GM23338 (cell line): ENCODE data around the gene PM20D1. TPM values are rescaled to one million over a fixed set of nuclear protein-coding genes. Genes with fewer than 3 reads are reported as not detected.

Experiments used
- ATAC-seq: fragments of 200-7000 bp; cut with Tn5 transposase; 3 replicates; pipeline ENCODE4 v1.9.1; 2020
- DNase-seq: peaks from one replicate; pipeline ENCODE4 v3.0.0-alpha.2; 2015; ENCODE audit warnings: low spot score
- H2AFZ ChIP-seq: fragments of 200-600 bp; sonication (generic); 2 replicates; pipeline ENCODE4 v1.8.0; 2016; ENCODE audit warnings: antibody characterized with exemption, mild to moderate bottlenecking, moderate library complexity
- H3F3A ChIP-seq: fragments of 200-600 bp; sonication (generic); replicated peaks from 2 replicates; pipeline ENCODE4 v1.8.0; 2017; ENCODE audit warnings: antibody characterized with exemption, mixed run types, low read depth
- H3K27ac ChIP-seq: fragments of 200-600 bp; sonication (generic); 2 replicates; pipeline ENCODE4 v1.6.1; 2016; ENCODE audit warnings: low read depth
- H3K27me3 ChIP-seq: fragments of 200-600 bp; sonication (generic); 2 replicates; pipeline ENCODE4 v1.8.0; 2016; ENCODE audit warnings: mild to moderate bottlenecking, mixed run types, moderate library complexity; ENCODE audit not compliant: insufficient read depth
- H3K36me3 ChIP-seq: fragments of 200-600 bp; sonication (generic); 2 replicates; pipeline ENCODE4 v1.8.0; 2016; ENCODE audit warnings: mild to moderate bottlenecking; ENCODE audit not compliant: insufficient read depth
- H3K4me1 ChIP-seq: fragments of 200-600 bp; sonication (generic); 2 replicates; pipeline ENCODE4 v1.8.0; 2016; ENCODE audit warnings: mild to moderate bottlenecking, moderate library complexity; ENCODE audit not compliant: insufficient read depth
- H3K4me2 ChIP-seq: fragments of 200-600 bp; sonication (generic); 2 replicates; pipeline ENCODE4 v1.7.1; 2017; ENCODE audit warnings: mixed run types
- H3K4me3 ChIP-seq: fragments of 200-600 bp; sonication (generic); 2 replicates; pipeline ENCODE4 v1.6.1; 2016; ENCODE audit warnings: mixed run types
- H3K79me2 ChIP-seq: fragments of 200-600 bp; sonication (generic); replicated peaks from 2 replicates; pipeline ENCODE4 v1.8.0; 2017; ENCODE audit warnings: mild to moderate bottlenecking; ENCODE audit not compliant: insufficient read depth
- H3K9me2 ChIP-seq: fragments of 200-600 bp; sonication (generic); 2 replicates; pipeline ENCODE4 v1.8.0; 2017; ENCODE audit not compliant: insufficient read depth
- H4K20me1 ChIP-seq: fragments of 200-600 bp; sonication (generic); replicated peaks from 2 replicates; pipeline ENCODE4 v1.8.0; 2017; ENCODE audit warnings: mild to moderate bottlenecking; ENCODE audit not compliant: insufficient read depth
- H3K27ac Mint-ChIP-seq: 2 replicates; pipeline ENCODE4 v1.8.0; 2020; ENCODE audit warnings: inconsistent platforms, mild to moderate bottlenecking, moderate library complexity, mixed read lengths
- H3K27me3 Mint-ChIP-seq: 3 replicates; pipeline ENCODE4 v1.8.0; 2022; ENCODE audit warnings: low read depth, mild to moderate bottlenecking, moderate library complexity, mixed read lengths, inconsistent platforms; ENCODE audit not compliant: insufficient read depth, poor library complexity
- H3K36me3 Mint-ChIP-seq: 3 replicates; pipeline ENCODE4 v1.8.0; 2021; ENCODE audit warnings: low read depth, mild to moderate bottlenecking, inconsistent platforms, moderate library complexity, mixed read lengths
- H3K4me1 Mint-ChIP-seq: 3 replicates; pipeline ENCODE4 v1.8.0; 2020; ENCODE audit warnings: mild to moderate bottlenecking, inconsistent platforms, mixed read lengths
- H3K4me3 Mint-ChIP-seq: 3 replicates; pipeline ENCODE4 v1.8.0; 2021; ENCODE audit warnings: moderate library complexity, mild to moderate bottlenecking, inconsistent platforms, mixed read lengths
- H3K9me3 Mint-ChIP-seq: 3 replicates; pipeline ENCODE4 v1.8.0; 2020; ENCODE audit warnings: moderate library complexity, mild to moderate bottlenecking, inconsistent platforms, mixed read lengths
- CTCF ChIP-seq, 2 experiments: fragments of 200-600 bp in 1 of 2; sonication (generic) in 1 of 2; conservative IDR thresholded peaks; 2 replicates each; pipeline versions ENCODE4 v1.5.1 to v1.6.1; 2016 to 2017; ENCODE audit warnings: antibody characterized with exemption in 2 of 2, low read depth in 2 of 2, mild to moderate bottlenecking in 2 of 2, moderate library complexity in 1 of 2
- ETS1 ChIP-seq: IDR thresholded peaks from 2 replicates; pipeline ENCODE4 v1.6.1; 2016; ENCODE audit warnings: antibody characterized with exemption
- REST ChIP-seq: IDR thresholded peaks from one replicate; pipeline ENCODE4 v1.6.1; 2018; ENCODE audit warnings: antibody characterized with exemption; ENCODE audit not compliant: unreplicated experiment
- ZNF331 ChIP-seq: fragments of 250-450 bp; sonication (Bioruptor Pico); IDR thresholded peaks from 2 replicates; pipeline ENCODE4 v1.5.0; 2020; ENCODE audit warnings: low read depth, mild to moderate bottlenecking, moderate library complexity
- polyA plus RNA-seq: library from polyadenylated mRNA; unstranded; fragments of >200 nt; fragmentation: Nextera tagmentation; extraction: Ambion mirVana; gene quantifications from 2 replicates; pipeline ENCODE4 v1.2.1, GENCODE V29; 2016
- total RNA-seq: library from RNA; depleted of rRNA; stranded (reverse); fragments of >200 nt; shearing (Covaris generic); gene quantifications from 2 replicates; pipeline ENCODE4 v1.2.3, GENCODE V29; 2014

PM20D1 gene
- total and polyA plus RNA-seq, 2 experiments from 2014 or later: 0.10 TPM; not detected in 1

GRCh38 chr1:205791568-205792180, 58.3 kb downstream of the PM20D1 start:
- H3K27ac ChIP-seq: peak overlapping the region; percentile 81
- H3F3A ChIP-seq: peaks cover 9% of the 10 kb centered on the region; the same call in 1 of the 2 replicates
- peak overlapping the region; percentile 36; the same call in 1 of the 2 replicates for H3K27ac Mint-ChIP-seq
- no peaks in the 10 kb centered on the region for H3K9me2 ChIP-seq
- peaks cover 11% of the 10 kb centered on the region; the same call in 1 of the 2 replicates for H3K36me3 ChIP-seq
- peaks cover 3% of the 10 kb centered on the region; the same call in 2 of the 3 replicates for H3K4me1 Mint-ChIP-seq
- no peak for TF ChIP-seq ZNF331 (CRISPR knock-in tag)
- TF ChIP-seq CTCF (conservative IDR thresholded peaks at IDR 0.05; ENCODE audit: low read depth in 2 of 2): peak; percentile 74 to 93
- H3K36me3 Mint-ChIP-seq: peaks cover 22% of the 10 kb centered on the region
- H3K79me2 ChIP-seq: no peaks in the 10 kb centered on the region
- H3K4me3 Mint-ChIP-seq: no peak overlapping the region
- no peak overlapping the region for H3K4me3 ChIP-seq
- ATAC-seq: peak; percentile 98
- peaks cover 1% of the 10 kb centered on the region for H3K27me3 Mint-ChIP-seq
- H3K4me2 ChIP-seq: no peak overlapping the region
- DNase-seq: peak; percentile 81
- no peaks in the 10 kb centered on the region; the same call in 1 of the 2 replicates for H4K20me1 ChIP-seq
- H3K9me3 Mint-ChIP-seq: no peaks in the 10 kb centered on the region
- H2AFZ ChIP-seq: no peak overlapping the region
- 0 out of 2 replicates have a peak, but pooled peaks cover 4% of the 10 kb centered on the region for H3K4me1 ChIP-seq
- no peaks in the 10 kb centered on the region for H3K27me3 ChIP-seq

GRCh38 chr1:205787287-205787916, 62.5 kb downstream of the PM20D1 start:
- H3K9me3 Mint-ChIP-seq: no peaks in the 10 kb centered on the region
- TF ChIP-seq REST: no peak
- TF ChIP-seq ETS1: no peak
- TF ChIP-seq CTCF (conservative IDR thresholded peaks at IDR 0.05; ENCODE audit: low read depth in 2 of 2): 0 out of 4 replicates have a peak, but pooled peaks of 1 of the 2 experiments have one; percentile 14
- Histone ChIP-seq H2AFZ (no peak overlapping the region), H3K9me2 (no peaks in the 10 kb centered on the region), H3K79me2 (no peaks in the 10 kb centered on the region), H3K4me1 (0 out of 2 replicates have a peak, but pooled peaks cover 4% of the 10 kb centered on the region), H3K27me3 (no peaks in the 10 kb centered on the region), H3K27ac (no peak overlapping the region), H3K4me2 (no peak overlapping the region), H3K4me3 (no peak overlapping the region), H4K20me1 (no peaks in the 10 kb centered on the region), H3F3A (peaks cover 9% of the 10 kb centered on the region; the same call in 1 of the 2 replicates), H3K36me3 (peaks cover 6% of the 10 kb centered on the region; the same call in 1 of the 2 replicates)
- H3K36me3 Mint-ChIP-seq: peaks cover 13% of the 10 kb centered on the region
- DNase-seq (peak; percentile 40), ATAC-seq (peak; percentile 45; the same call in 2 of the 3 replicates)
- H3K27me3 Mint-ChIP-seq: peaks cover 1% of the 10 kb centered on the region
- no peak overlapping the region for H3K27ac Mint-ChIP-seq
- no peak overlapping the region for H3K4me3 Mint-ChIP-seq
- H3K4me1 Mint-ChIP-seq: no peaks in the 10 kb centered on the region; the same call in 2 of the 3 replicates
